ENCODE data around the gene WIPF1. TPM values are rescaled to one million over a fixed set of nuclear protein-coding genes. Genes with fewer than 3 reads are reported as not detected.

The WIPF1 gene
- polyA plus RNA-seq, 1 of the 3 experiments (the other 2 are of a cell fraction): 56.7 TPM

GRCh38 chr2:174569678-174570077 is 27.9 kb downstream of the WIPF1 start (continued):
- TF ChIP-seq RCOR1 (IDR thresholded peaks at IDR 0.05; ENCODE audit: low read length) (no peak), CHD2 (IDR thresholded peaks at IDR 0.05; ENCODE audit: low read length, partially characterized antibody) (no peak), TEAD4 (IDR thresholded peaks at IDR 0.05; ENCODE audit: borderline replicate concordance, insufficient read depth) (no peak), GABPA (IDR thresholded peaks at IDR 0.05; ENCODE audit: low read depth) (no peak), FOSL2 (IDR thresholded peaks at IDR 0.05; ENCODE audit: borderline replicate concordance, low read depth) (no peak)
- TF ChIP-seq, protein P1, sequence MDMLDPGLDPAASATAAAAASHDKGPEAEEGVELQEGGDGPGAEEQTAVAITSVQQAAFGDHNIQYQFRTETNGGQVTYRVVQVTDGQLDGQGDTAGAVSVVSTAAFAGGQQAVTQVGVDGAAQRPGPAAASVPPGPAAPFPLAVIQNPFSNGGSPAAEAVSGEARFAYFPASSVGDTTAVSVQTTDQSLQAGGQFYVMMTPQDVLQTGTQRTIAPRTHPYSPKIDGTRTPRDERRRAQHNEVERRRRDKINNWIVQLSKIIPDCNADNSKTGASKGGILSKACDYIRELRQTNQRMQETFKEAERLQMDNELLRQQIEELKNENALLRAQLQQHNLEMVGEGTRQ (IDR thresholded peaks at IDR 0.05; ENCODE audit: borderline replicate concordance, low read depth, low read length): no peak

DNA sequence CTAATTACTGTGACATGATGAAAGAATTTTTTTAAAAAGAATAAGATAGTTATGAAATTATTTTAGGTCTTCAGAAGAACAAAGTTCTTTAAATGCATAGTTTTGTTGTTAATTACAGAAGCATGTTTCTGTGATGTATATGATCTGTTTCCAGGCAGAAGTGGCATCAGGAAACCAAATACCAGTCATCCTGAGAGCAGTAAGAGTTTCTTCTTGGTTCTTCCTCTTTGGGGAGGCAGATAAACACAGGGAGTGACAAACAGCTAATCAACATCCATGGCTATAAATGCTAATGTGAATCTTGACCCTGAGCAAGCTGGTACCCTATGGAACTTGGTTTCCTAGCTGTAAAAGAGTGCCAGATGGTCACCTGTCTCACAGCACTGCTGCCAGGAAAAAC is 29.2 kb downstream of the WIPF1 start:
- no peak overlapping the region for H3K9ac ChIP-seq
- ChIA-PET POLR2A (no interaction called here), CTCF (interaction anchor here (0.7 to 3.0 kb wide), 5 partner anchors 12 to 132 kb away, joined by 3 to 9 read pairs (median 5); no protein-coding TSS in a partner anchor)
- TF ChIP-seq CHD2 (IDR thresholded peaks at IDR 0.05; ENCODE audit: low read length, partially characterized antibody) (no peak), SMC3 (IDR thresholded peaks at IDR 0.05; ENCODE audit: low read depth, low read length) (no peak), JUND (IDR thresholded peaks at IDR 0.05) (no peak), FOSL2 (IDR thresholded peaks at IDR 0.05; ENCODE audit: borderline replicate concordance, low read depth) (no peak), USF1 (IDR thresholded peaks at IDR 0.05; ENCODE audit: borderline replicate concordance, low read depth) (no peak), EP300 (IDR thresholded peaks at IDR 0.05; ENCODE audit: borderline replicate concordance in 1 of 2, low read depth in 1 of 2, low read length in 1 of 2) (no peak), RXRA (IDR thresholded peaks at IDR 0.05; ENCODE audit: borderline replicate concordance, low read depth) (no peak), TAF1 (IDR thresholded peaks at IDR 0.05; ENCODE audit: borderline replicate concordance, low read depth, low read length) (no peak), SIN3A (IDR thresholded peaks at IDR 0.05; ENCODE audit: borderline replicate concordance, low read depth, low read length) (no peak)
- TF ChIP-seq, protein P1 (IDR thresholded peaks at IDR 0.05; ENCODE audit: borderline replicate concordance, low read depth, low read length): no peak
- no peaks in the 10 kb centered on the region for H3K27me3 ChIP-seq (ENCODE audit: insufficient read depth)
- peaks cover 59 to 84% of the 10 kb centered on the region in 2 experiments for H3K36me3 ChIP-seq (replicated peaks in 1 of 2; ENCODE audit: control insufficient read depth in 1 of 2, insufficient read depth in 2 of 2, low read length in 1 of 2)
- H3K9me3 ChIP-seq: no peaks in the 10 kb centered on the region
- H3K4me1 ChIP-seq (ENCODE audit: control insufficient read depth in 1 of 2, insufficient read depth in 2 of 2, low read depth in 1 of 2, low read length in 1 of 2): peaks cover 0 to 9% of the 10 kb centered on the region in 2 experiments; a peak in 1 of 4 replicates
- no peaks in the 10 kb centered on the region for H4K20me1 ChIP-seq (ENCODE audit: insufficient read depth)
- H3K27ac ChIP-seq (ENCODE audit: low read depth in 2 of 2, low read length in 1 of 2): peak overlapping the region in 1 of 2 experiments; percentile 47; a peak in 2 of 4 replicates
- no peaks in the 10 kb centered on the region for H3K9me2 ChIP-seq
- no peak for DNase-seq
- no peaks in the 10 kb centered on the region for H3F3A ChIP-seq (replicated peaks; ENCODE audit: insufficient read depth)
- no peak overlapping the region for H3K4me2 ChIP-seq
- no peak overlapping the region for H2AFZ ChIP-seq (ENCODE audit: low read depth)
- no peak overlapping the region for H3K4me3 ChIP-seq (ENCODE audit: low read depth in 2 of 2, low read length in 1 of 2)
- no peaks in the 10 kb centered on the region for H3K79me2 ChIP-seq (ENCODE audit: insufficient read depth)
